NCI-H69 (cell line): ENCODE measurements around the gene COL27A1.

ENCODE experiments used
- DNase-seq: peaks from one replicate; lab custom pipeline; 2025; lab: John Stamatoyannopoulos, UW

COL27A1 gene

GRCh38 chr9:114169029-114169951 lies 14.0 kb downstream of the COL27A1 start:
- DNase-seq: no peak

DNA sequence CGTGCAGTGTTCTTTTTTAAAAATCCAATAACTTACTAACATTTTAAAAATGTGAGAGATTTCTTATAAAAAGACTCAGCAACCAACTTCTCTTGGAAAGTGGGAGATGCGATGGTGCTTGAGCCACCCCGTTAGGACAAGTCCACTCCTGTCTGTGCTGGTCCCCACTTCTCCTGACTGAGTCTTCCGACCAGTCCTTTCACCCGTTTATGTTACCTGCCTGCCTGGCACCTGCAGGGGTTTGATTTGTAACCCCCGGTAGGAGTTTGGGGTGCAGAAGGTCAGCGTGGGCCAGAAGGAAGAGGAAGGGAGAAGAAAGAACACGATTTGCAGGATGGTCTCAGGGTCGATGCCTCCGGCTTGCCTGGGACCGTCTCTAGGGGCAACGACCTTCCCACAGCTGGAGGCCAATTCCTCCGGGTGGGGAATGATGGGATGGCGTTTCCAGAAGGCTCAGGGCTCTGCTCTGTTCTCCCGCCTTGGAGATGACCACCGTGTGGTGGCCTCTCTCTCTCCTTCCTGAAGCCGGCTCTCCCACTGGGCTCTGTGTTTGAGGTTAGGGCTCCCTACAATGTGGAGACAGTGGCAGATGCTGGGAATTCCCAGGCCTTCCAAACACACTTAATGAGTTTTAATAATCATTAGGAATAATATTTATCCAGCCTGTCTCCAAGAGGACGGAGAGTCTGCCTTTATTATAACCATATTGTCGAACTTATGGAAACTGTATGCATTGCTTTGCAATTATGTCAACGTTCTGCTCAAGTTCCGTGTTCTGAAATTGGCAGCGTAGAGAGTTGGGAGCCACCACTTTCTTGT lies 14.8 kb downstream of the COL27A1 start:
- DNase-seq: no peak

- no peak for DNase-seq
These were observed 15.6 kb downstream of the COL27A1 start for GRCh38 chr9:114170771-114171461.

GRCh38 chr9:114171500-114171899 lies 16.2 kb downstream of the COL27A1 start:
- no peak for DNase-seq

DNA sequence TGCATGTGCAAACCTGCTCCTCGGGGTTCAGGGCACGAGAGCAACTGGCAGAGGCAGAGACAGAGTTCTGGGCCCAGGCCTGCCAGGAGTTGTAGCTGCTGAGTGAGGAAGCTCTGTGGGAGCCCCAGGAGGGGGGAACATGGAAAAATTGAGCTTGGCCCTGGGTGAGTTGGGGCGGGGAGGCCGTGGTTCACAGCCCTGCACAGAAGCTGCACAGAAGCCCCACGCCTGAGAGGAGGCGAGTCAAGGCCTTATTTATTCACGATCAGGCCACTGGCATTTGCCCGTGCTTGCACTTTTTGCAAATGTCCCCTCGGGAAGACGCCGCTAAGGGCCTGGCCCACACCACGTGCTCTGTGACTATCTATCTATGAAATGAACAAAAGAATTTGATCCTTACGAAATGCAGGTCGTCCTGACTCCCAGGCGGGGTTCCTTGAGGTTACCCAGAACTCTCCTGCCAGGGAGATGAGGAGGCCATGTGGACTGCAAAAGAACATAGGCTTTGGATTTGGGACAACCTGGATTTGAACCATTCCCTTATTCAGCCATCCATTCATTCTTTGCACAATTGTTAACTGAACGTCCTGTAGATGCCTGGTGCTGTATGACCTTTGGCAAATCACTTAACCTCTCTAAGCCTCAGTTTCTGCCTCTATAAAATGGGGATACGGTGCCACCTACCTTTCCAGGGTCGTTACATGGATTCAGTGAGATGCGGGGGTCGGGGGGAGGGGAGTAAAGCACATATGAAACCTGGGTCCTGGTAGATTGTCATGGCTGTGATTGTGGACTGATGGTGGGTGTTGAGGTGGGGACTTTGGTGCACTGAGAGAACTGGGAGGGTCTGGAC lies 17.9 kb downstream of the COL27A1 start:
- DNase-seq: no peak

GRCh38 chr9:114174557-114174875 lies 19.2 kb downstream of the COL27A1 start:
- DNase-seq: no peak

DNA sequence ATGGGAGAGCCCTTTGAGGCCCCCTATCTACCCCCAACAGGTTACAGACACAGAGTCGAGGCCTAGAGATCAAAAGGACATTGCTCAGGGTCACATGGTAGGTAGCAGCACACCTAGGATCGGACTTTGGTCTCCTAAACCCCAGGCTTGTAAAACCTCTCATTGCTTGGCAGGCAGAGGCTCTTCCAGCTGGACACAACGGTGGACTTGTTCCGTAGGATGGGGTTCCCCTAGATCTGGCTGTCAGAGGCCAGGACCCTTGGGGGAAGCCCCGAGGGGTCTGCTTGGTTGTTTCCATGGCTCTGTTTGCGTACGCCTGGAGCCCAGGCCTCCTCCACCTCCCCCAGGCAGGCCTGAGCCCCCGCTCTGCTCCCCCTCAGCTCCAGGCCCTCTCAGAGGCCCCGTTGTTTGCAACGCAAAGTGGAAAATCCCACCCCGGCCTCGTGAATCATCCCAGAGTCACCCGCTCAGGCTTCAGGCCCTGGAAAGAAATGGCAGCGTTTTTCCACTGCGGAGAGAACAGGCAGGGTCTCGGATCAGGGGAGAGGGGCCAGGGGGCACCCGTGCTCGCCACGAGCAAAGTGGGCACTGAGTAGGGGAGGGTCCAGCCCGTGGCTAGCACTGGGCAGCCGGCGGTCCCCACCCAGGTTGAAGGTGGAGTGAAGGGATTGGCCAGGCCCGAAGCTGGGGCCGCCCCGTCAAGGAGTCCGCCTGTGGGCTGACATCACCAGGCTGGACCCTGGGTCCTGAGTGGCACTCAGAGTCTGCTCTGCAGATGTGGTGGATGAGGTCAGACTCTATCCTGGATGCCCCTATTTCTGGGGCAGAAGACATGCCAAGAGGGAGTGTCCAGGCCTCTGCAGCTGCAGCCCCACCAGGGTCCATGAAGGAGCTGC lies 19.8 kb downstream of the COL27A1 start:
- no peak for DNase-seq

GRCh38 chr9:114176624-114177291 lies 21.4 kb downstream of the COL27A1 start:
- DNase-seq: no peak

- no peak for DNase-seq
These were observed 22.2 kb downstream of the COL27A1 start for GRCh38 chr9:114177423-114178064.

DNA sequence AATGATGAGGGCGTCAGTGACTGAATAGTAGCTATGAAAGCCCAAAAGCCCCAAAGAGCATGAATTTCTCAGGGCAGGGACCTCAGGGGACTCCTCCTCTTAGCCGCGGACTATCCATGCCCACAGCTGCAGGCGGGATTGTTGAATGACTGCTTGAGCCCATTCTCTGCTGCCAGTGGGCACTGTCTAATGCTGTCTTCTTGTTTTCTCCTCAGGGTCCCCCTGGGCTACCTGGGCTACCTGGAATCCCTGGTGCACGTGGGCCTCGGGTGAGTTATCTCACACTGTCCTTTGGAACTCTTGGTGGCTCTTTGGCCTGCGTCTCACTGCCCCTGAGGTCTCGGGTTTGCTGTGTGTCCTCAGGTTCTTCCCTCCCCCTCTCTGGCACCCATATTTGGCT lies 22.7 kb downstream of the COL27A1 start:
- no peak for DNase-seq

DNA sequence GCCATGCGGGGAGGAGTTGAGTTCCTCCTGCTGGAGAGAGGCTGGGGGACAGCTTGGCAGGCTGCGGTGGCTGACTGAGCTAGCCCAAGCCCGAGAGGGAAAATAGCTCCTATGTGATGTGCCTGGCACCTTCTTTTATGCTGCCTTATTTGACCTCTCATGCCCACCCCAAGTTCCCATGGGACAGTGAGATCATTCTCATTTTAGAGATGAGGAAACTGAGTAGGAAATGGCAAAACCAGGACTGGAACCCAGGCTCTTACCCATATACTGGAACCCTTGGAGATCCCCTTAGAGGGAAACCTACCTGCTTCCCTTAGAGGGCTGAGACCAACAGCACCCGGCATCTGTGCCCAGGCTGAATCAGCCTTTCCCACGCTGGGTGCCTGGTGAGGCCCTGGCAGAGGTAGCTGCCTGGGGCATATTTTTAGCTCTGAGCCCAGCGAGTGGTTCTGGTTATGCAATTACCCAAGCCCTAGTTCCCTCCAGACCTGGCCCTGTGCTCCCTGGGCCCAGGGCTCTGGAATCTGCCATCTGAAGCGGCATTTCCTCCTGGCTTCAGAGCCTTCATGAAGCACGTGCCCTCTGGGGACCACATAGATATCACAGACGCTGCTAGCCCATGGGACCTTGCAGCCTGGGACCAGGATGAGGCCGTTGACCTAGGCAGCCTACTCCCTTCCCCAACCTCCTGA lies 23.6 kb downstream of the COL27A1 start:
- no peak for DNase-seq

GRCh38 chr9:114179516-114179915 lies 24.2 kb downstream of the COL27A1 start:
- no peak for DNase-seq

DNA sequence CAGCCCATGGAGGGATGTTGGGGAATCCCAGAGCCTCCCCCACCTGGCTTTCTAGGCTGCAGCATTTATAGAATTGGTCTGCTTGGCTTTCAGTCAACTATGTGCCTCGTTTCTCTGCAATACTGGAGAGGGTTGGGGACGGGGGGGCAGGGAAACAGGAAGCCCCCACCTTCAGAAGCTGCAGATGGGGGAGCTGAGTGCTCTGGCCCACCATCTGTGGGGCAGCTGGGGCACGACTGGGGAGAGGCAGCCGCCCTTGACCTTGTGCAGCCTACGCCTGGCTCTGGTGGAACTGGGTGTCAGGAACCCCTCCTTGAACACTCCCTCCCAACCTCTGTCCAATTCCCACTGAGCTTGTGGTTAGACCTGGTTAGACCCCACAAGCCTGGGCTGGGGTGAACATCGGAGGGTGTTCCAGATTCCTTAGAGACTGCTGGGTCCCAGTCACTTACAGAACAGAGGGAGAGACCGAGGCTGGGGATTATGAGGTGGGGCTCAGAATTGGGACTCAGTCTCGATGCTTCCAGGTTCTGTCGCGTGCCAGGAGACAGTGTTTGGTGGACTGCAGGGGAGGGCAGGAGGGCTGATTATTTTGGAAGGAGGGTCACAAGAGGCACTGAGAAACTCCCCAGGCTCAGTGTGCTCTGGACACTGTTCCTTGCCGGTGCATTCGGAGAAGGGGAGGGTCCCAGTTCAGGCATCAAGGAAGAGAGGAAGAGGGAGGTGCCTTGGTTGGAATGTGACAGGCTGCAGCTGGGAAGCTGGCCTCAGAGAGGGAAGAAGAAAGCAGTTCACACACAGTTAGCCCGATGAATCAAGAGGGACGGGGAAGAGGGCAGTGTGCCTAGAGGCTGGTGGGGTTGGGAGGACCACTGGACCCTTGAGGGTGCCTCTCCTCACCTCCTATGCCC lies 25.6 kb downstream of the COL27A1 start:
- DNase-seq: no peak

- DNase-seq: no peak
These were observed 26.5 kb downstream of the COL27A1 start for GRCh38 chr9:114181607-114182409.

GRCh38 chr9:114183006-114183405 lies 27.7 kb downstream of the COL27A1 start:
- no peak for DNase-seq

DNA sequence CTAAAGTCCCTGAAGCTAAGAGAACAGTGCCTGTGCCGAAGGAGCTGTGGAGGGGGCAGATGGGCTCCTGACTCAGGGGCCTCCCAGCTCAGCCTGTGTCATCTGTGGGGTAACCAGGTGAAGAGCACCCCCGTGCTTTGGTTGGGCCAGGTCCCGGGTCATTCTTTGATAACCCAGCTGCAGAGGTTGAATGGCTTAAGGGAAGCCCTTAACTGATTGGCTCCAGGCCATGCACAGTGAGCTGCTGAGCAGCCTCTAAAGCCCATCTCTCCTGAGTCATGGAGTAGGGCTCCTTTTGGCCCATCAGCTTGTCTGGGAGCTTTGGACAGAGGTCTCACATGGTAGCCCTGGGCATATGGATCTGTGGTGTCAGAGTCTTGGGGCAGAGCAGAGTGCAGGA lies 28.7 kb downstream of the COL27A1 start:
- DNase-seq: no peak

- no peak for DNase-seq
These were observed 29.5 kb downstream of the COL27A1 start for GRCh38 chr9:114184866-114185265.
